ES-I3 (cell line): ENCODE data around the gene MRPS21.
"Not testable (repeated sequence)": the region's sequence is repeated elsewhere in the genome, so short reads cannot be mapped to it uniquely, and the experiment has no call there.

ENCODE experiments used
- H3K36me3 ChIP-seq: 2 replicates; pipeline ENCODE4 v1.6.1; 2013; ENCODE audit warnings: mild to moderate bottlenecking, low read length, control low read depth, moderate library complexity; ENCODE audit not compliant: insufficient read depth
- H3K4me1 ChIP-seq: 2 replicates; pipeline ENCODE4 v1.6.1; 2013; ENCODE audit warnings: mild to moderate bottlenecking, control low read depth, low read length; ENCODE audit not compliant: insufficient read depth
- H3K9ac ChIP-seq: 2 replicates; pipeline ENCODE4 v1.6.1; 2013; ENCODE audit warnings: low read depth, mild to moderate bottlenecking, low read length, moderate library complexity
- H3K9me3 ChIP-seq: 2 replicates; pipeline ENCODE4 v1.6.1; 2013; ENCODE audit warnings: mild to moderate bottlenecking, low read length, moderate library complexity; ENCODE audit not compliant: control insufficient read depth, insufficient read depth

Gene MRPS21

GRCh38 chr1:150302338-150302737, 8.7 kb downstream of the MRPS21 start:
- peaks cover 27% of the 10 kb centered on the region for H3K4me1 ChIP-seq
- H3K9ac ChIP-seq: peak overlapping the region; percentile 34
- H3K36me3 ChIP-seq: peaks cover 4% of the 10 kb centered on the region; the same call in 1 of the 2 replicates
- H3K9me3 ChIP-seq: no peaks in the 10 kb centered on the region

- H3K36me3 ChIP-seq: peaks cover 4% of the 10 kb centered on the region
- peaks cover 27% of the 10 kb centered on the region for H3K4me1 ChIP-seq
- peak overlapping the region; percentile 34; the same call in 1 of the 2 replicates for H3K9ac ChIP-seq
These were observed 9.2 kb downstream of the MRPS21 start for GRCh38 chr1:150302902-150303301.

GRCh38 chr1:150308585-150308984, 14.9 kb downstream of the MRPS21 start:
- H3K4me1 ChIP-seq, H3K9me3 ChIP-seq, H3K36me3 ChIP-seq, H3K9ac ChIP-seq: not testable (repeated sequence)

More at GRCh38 chr1:150302902-150303301, 9.2 kb downstream of the MRPS21 start:
- no peaks in the 10 kb centered on the region for H3K9me3 ChIP-seq

GRCh38 chr1:150309758-150310508, 16.3 kb downstream of the MRPS21 start:
- no peaks in the 10 kb centered on the region for H3K9me3 ChIP-seq
- H3K4me1 ChIP-seq: peaks cover 5% of the 10 kb centered on the region; the same call in 1 of the 2 replicates
- H3K9ac ChIP-seq: no peak overlapping the region
- H3K36me3 ChIP-seq: no peaks in the 10 kb centered on the region; the same call in none of the 2 replicates

GRCh38 chr1:150311762-150312161, 18.1 kb downstream of the MRPS21 start:
- no peak overlapping the region for H3K9ac ChIP-seq
- no peaks in the 10 kb centered on the region for H3K9me3 ChIP-seq
- no peaks in the 10 kb centered on the region for H3K4me1 ChIP-seq
- no peaks in the 10 kb centered on the region; the same call in none of the 2 replicates for H3K36me3 ChIP-seq

- H3K4me1 ChIP-seq, H3K9ac ChIP-seq, H3K36me3 ChIP-seq, H3K9me3 ChIP-seq: not testable (repeated sequence)
These were observed 21.0 kb downstream of the MRPS21 start for GRCh38 chr1:150314691-150315090.

GRCh38 chr1:150320667-150320978, 27.0 kb downstream of the MRPS21 start:
- H3K4me1 ChIP-seq: no peaks in the 10 kb centered on the region
- peaks cover 10% of the 10 kb centered on the region for H3K36me3 ChIP-seq
- no peaks in the 10 kb centered on the region for H3K9me3 ChIP-seq
- H3K9ac ChIP-seq: peak overlapping the region; percentile 93; the same call in 1 of the 2 replicates

GRCh38 chr1:150321826-150322166, 28.1 kb downstream of the MRPS21 start:
- H3K9me3 ChIP-seq: no peaks in the 10 kb centered on the region
- H3K36me3 ChIP-seq: peaks cover 21% of the 10 kb centered on the region
- peak overlapping the region; percentile 93 for H3K9ac ChIP-seq
- no peaks in the 10 kb centered on the region for H3K4me1 ChIP-seq

GRCh38 chr1:150322310-150322709, 28.6 kb downstream of the MRPS21 start:
- Histone ChIP-seq H3K36me3 (peaks cover 21% of the 10 kb centered on the region), H3K4me1 (no peaks in the 10 kb centered on the region), H3K9ac (peak overlapping the region; percentile 93), H3K9me3 (no peaks in the 10 kb centered on the region)

- Histone ChIP-seq H3K36me3 (peaks cover 42% of the 10 kb centered on the region), H3K4me1 (no peaks in the 10 kb centered on the region), H3K9ac (no peak overlapping the region), H3K9me3 (no peaks in the 10 kb centered on the region)
These were observed 39.1 kb downstream of the MRPS21 start for GRCh38 chr1:150332651-150333290.

- Histone ChIP-seq H3K36me3 (peaks cover 38% of the 10 kb centered on the region), H3K9me3 (no peaks in the 10 kb centered on the region), H3K4me1 (no peaks in the 10 kb centered on the region), H3K9ac (no peak overlapping the region)
These were observed 52.7 kb downstream of the MRPS21 start for GRCh38 chr1:150346316-150346715.

- Histone ChIP-seq H3K9ac (no peak overlapping the region), H3K36me3 (peaks cover 20% of the 10 kb centered on the region), H3K4me1 (no peaks in the 10 kb centered on the region), H3K9me3 (no peaks in the 10 kb centered on the region)
These were observed 59.2 kb downstream of the MRPS21 start for GRCh38 chr1:150352866-150353265.
